Endothelial cell of umbilical vein (primary cell): ENCODE data around the gene RPL9.
"Not testable (repeated sequence)": the region's sequence is repeated elsewhere in the genome, so short reads cannot be mapped to it uniquely, and the experiment has no call there.

Experiments
- CTCF ChIP-seq, 2 donors: IDR thresholded peaks; 1 replicate in 1 of 2; 2 replicates in 1 of 2; pipeline ENCODE4 v1.5.1; 2011; ENCODE audit warnings: low read length in 2 of 2, mild to moderate bottlenecking in 2 of 2, moderate library complexity in 2 of 2, control low read depth in 1 of 2, inconsistent platforms in 1 of 2, low read depth in 1 of 2; ENCODE audit not compliant: insufficient read depth in 1 of 2; ENCODE audit errors: extremely low read depth in 1 of 2
- EZH2 ChIP-seq: IDR thresholded peaks from 2 replicates; pipeline ENCODE4 v1.6.1; 2012; ENCODE audit warnings: borderline replicate concordance, low read depth, mild to moderate bottlenecking, moderate library complexity, low read length, inconsistent platforms; ENCODE audit not compliant: severe bottlenecking
- JUN ChIP-seq: IDR thresholded peaks from 2 replicates; pipeline ENCODE4 v1.6.1; 2011; ENCODE audit warnings: borderline replicate concordance, low read depth; ENCODE audit not compliant: insufficient read length, insufficient read depth
- MAX ChIP-seq: IDR thresholded peaks from 2 replicates; pipeline ENCODE4 v1.6.1; 2011; ENCODE audit not compliant: insufficient read depth, insufficient read length
- POLR2A ChIP-seq: IDR thresholded peaks from 2 replicates; pipeline ENCODE4 v1.6.1; 2012; ENCODE audit warnings: low read depth, mild to moderate bottlenecking, control low read depth, low read length
- POLR2AphosphoS5 ChIP-seq: IDR thresholded peaks from 2 replicates; pipeline ENCODE4 v1.6.1; 2012; ENCODE audit warnings: low read depth, mild to moderate bottlenecking, control low read depth, low read length, moderate library complexity; ENCODE audit not compliant: insufficient read depth

GRCh38 chr4:39411561-39411960 is 47.2 kb downstream of the RPL9 start:
- not testable (repeated sequence) for TF ChIP-seq POLR2AphosphoS5; CTCF (IDR thresholded peaks at IDR 0.05; ENCODE audit: extremely low read depth in 1 of 2, insufficient read depth in 1 of 2, low read depth in 1 of 2, low read length in 2 of 2); MAX; POLR2A; EZH2; JUN
